H1 (cell line): ENCODE data around the gene ANKRD7.

Source experiments
- CTCF ChIP-seq, 3 experiments: IDR thresholded peaks; 1 replicate in 2 of 3; 2 replicates in 1 of 3; pipeline versions ENCODE4 v1.5.1 to v1.6.1; 2011; ENCODE audit warnings: low read length in 3 of 3, mild to moderate bottlenecking in 3 of 3, inconsistent platforms in 2 of 3, low read depth in 1 of 3, moderate library complexity in 1 of 3; ENCODE audit not compliant: insufficient read depth in 1 of 3; ENCODE audit errors: control extremely low read depth in 1 of 3
- EZH2 ChIP-seq: fragments of 200-600 bp; sonication (generic); IDR thresholded peaks from 2 replicates; pipeline ENCODE4 v1.7.1; 2012; ENCODE audit warnings: low read depth, mild to moderate bottlenecking, moderate library complexity, low read length, inconsistent platforms; ENCODE audit not compliant: severe bottlenecking
- RFX5 ChIP-seq: IDR thresholded peaks from 2 replicates; pipeline ENCODE4 v1.6.1; 2011; ENCODE audit warnings: low read depth, low read length, improper control_type of control experiment, borderline replicate concordance
- TAF1 ChIP-seq: IDR thresholded peaks from 2 replicates; pipeline ENCODE4 v1.6.1; 2011; ENCODE audit warnings: mild to moderate bottlenecking, low read depth, low read length
- USF2 ChIP-seq: IDR thresholded peaks from 2 replicates; pipeline ENCODE4 v1.6.1; 2011; ENCODE audit warnings: low read length, improper control_type of control experiment

GRCh38 chr7:118289476-118289875 lies 65.0 kb downstream of the ANKRD7 start:
- TF ChIP-seq CTCF (IDR thresholded peaks at IDR 0.05; ENCODE audit: control extremely low read depth in 1 of 3, insufficient read depth in 1 of 3, low read depth in 1 of 3, low read length in 3 of 3) (no peak), RFX5 (no peak), EZH2 (no peak), TAF1 (no peak), USF2 (no peak)
